ENCODE data around the gene DIP2C.

GRCh38 chr10:427761-428519 lies 261.5 kb downstream of the DIP2C start:
- TF ChIP-seq, protein P1, sequence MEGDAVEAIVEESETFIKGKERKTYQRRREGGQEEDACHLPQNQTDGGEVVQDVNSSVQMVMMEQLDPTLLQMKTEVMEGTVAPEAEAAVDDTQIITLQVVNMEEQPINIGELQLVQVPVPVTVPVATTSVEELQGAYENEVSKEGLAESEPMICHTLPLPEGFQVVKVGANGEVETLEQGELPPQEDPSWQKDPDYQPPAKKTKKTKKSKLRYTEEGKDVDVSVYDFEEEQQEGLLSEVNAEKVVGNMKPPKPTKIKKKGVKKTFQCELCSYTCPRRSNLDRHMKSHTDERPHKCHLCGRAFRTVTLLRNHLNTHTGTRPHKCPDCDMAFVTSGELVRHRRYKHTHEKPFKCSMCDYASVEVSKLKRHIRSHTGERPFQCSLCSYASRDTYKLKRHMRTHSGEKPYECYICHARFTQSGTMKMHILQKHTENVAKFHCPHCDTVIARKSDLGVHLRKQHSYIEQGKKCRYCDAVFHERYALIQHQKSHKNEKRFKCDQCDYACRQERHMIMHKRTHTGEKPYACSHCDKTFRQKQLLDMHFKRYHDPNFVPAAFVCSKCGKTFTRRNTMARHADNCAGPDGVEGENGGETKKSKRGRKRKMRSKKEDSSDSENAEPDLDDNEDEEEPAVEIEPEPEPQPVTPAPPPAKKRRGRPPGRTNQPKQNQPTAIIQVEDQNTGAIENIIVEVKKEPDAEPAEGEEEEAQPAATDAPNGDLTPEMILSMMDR (IDR thresholded peaks at IDR 0.05): no peak
- TF ChIP-seq POLR2A (IDR thresholded peaks at IDR 0.05): no peak
